GM18502 (cell line): ENCODE results near the gene HNRNPL.
"Not testable (repeated sequence)": the region's sequence is repeated elsewhere in the genome, so short reads cannot be mapped to it uniquely, and the experiment has no call there.

Source experiments
- ATAC-seq: cut with Tn5 transposase; IDR thresholded peaks from one replicate; pipeline ENCODE4 v1.9.1; 2021; ENCODE audit warnings: mild to moderate bottlenecking; ENCODE audit not compliant: unreplicated experiment, poor library complexity

HNRNPL gene

GRCh38 chr19:38834104-38834490 lies 15.7 kb downstream of the HNRNPL start:
- no peak for ATAC-seq

- no peak for ATAC-seq
Observed at GRCh38 chr19:38833092-38833425, 16.7 kb downstream of the HNRNPL start.

- peak; percentile 45 for ATAC-seq
Observed at GRCh38 chr19:38831142-38831605, 18.6 kb downstream of the HNRNPL start.

GRCh38 chr19:38830039-38830733 lies 19.6 kb downstream of the HNRNPL start:
- no peak for ATAC-seq

- ATAC-seq: not testable (repeated sequence)
Observed at GRCh38 chr19:38829203-38829602, 20.6 kb downstream of the HNRNPL start.

GRCh38 chr19:38826856-38827551 lies 22.8 kb downstream of the HNRNPL start:
- ATAC-seq: no peak

- not testable (repeated sequence) for ATAC-seq
Observed at GRCh38 chr19:38825936-38826335, 23.9 kb downstream of the HNRNPL start.

- not testable (repeated sequence) for ATAC-seq
Observed at GRCh38 chr19:38821230-38821825, 28.5 kb downstream of the HNRNPL start.

GRCh38 chr19:38819231-38819920 lies 30.4 kb downstream of the HNRNPL start:
- ATAC-seq: no peak

- ATAC-seq: no peak
Observed at GRCh38 chr19:38817081-38817480, 32.7 kb downstream of the HNRNPL start.

- ATAC-seq: no peak
Observed at GRCh38 chr19:38816131-38816750, 33.5 kb downstream of the HNRNPL start.

GRCh38 chr19:38815059-38816001 lies 34.5 kb downstream of the HNRNPL start:
- no peak for ATAC-seq

GRCh38 chr19:38813932-38814331 lies 35.9 kb downstream of the HNRNPL start:
- ATAC-seq: not testable (repeated sequence)

GRCh38 chr19:38813323-38813722 lies 36.5 kb downstream of the HNRNPL start:
- no peak for ATAC-seq

- no peak for ATAC-seq
Observed at GRCh38 chr19:38812841-38813320, 36.9 kb downstream of the HNRNPL start, which contains the start of gene LGALS4. LGALS4 (minus strand) TSS chr19:38812945; CDS start chr19:38812886, 59 bp downstream.

GRCh38 chr19:38812009-38812840 lies 37.6 kb downstream of the HNRNPL start:
- no peak for ATAC-seq

GRCh38 chr19:38809592-38810252 lies 40.1 kb downstream of the HNRNPL start:
- no peak for ATAC-seq

GRCh38 chr19:38808741-38809140 lies 41.0 kb downstream of the HNRNPL start:
- no peak for ATAC-seq
